ENCODE measurements around the gene DEDD2. TPM values are rescaled to one million over a fixed set of nuclear protein-coding genes. Genes with fewer than 3 reads are reported as not detected.
"Not testable (repeated sequence)": the region's sequence is repeated elsewhere in the genome, so short reads cannot be mapped to it uniquely, and the experiment has no call there.

Gene DEDD2
- 10 to 100 TPM in 5 of 6 donors, 1 to 10 TPM in 1; 9.7 to 17.8 (median 12.8) TPM for total RNA-seq
- 10 to 100 TPM; 22.3 to 25.4 TPM for polyA plus RNA-seq

GRCh38 chr19:42217520-42218437, at the start of gene DEDD2:
DEDD2 (minus strand) TSS chr19:42217677; CDS start chr19:42217007, 670 bp downstream.
- intact Hi-C loops (cut with DNase I) = no loop called here
- FAIRE-seq (peak; percentile 29), DNase-seq (peak; percentile 97 to 100 (median 100)), ATAC-seq (peak; percentile 75 to 80 (median 79))
- 16% methylated on average over 57 of the region's 57 CpGs for WGBS, 2 donors
- Histone ChIP-seq H3K36me3 (peaks cover 0 to 6% (median 0%) of the 10 kb centered on the region in 3 donors), H3K4me1 (peaks cover 5 to 39% (median 15%) of the 10 kb centered on the region in 3 donors), H3K27me3 (no peaks in the 10 kb centered on the region), H3K27ac (peak within 1 kb of the TSS; percentile 82 to 98 (median 90)), H3K4me3 (peak within 1 kb of the TSS; percentile 47 to 75 (median 68)), H3K9me3 (no peaks in the 10 kb centered on the region)
- TF ChIP-seq CTCF (IDR thresholded peaks at IDR 0.05) = no peak

GRCh38 chr19:42266928-42267603, 49.6 kb upstream of the DEDD2 start:
- H3K9me3 ChIP-seq; ATAC-seq; H3K36me3 ChIP-seq; H3K27me3 ChIP-seq; H3K4me3 ChIP-seq; FAIRE-seq; intact Hi-C loops (cut with DNase I): not testable (repeated sequence)
- 92 to 93% methylated on average over 21 to 25 of the region's 25 CpGs for WGBS, 2 donors
- H3K4me1 ChIP-seq = peaks cover 0 to 10% (median 8%) of the 10 kb centered on the region in 3 donors
- H3K27ac ChIP-seq = peak overlapping the region in 1 of 4 donors; percentile 100
- DNase-seq = peak in 2 of 6 donors; percentile 19 to 27

GRCh38 chr19:42266105-42266504, 48.6 kb upstream of the DEDD2 start:
- H3K27me3 ChIP-seq; H3K9me3 ChIP-seq; H3K4me1 ChIP-seq; H3K27ac ChIP-seq; FAIRE-seq; intact Hi-C loops (cut with DNase I); H3K36me3 ChIP-seq; H3K4me3 ChIP-seq; DNase-seq; ATAC-seq: not testable (repeated sequence)
- 84 to 90% methylated on average over 4 of the region's 4 CpGs for WGBS, 2 donors

- FAIRE-seq (no peak), ATAC-seq (no peak), DNase-seq (no peak)
- H3K9me3 ChIP-seq = no peaks in the 10 kb centered on the region
- H3K36me3 ChIP-seq = no peaks in the 10 kb centered on the region
- H3K4me3 ChIP-seq = no peak overlapping the region
- intact Hi-C loops (cut with DNase I) = no loop called here
- H3K27me3 ChIP-seq = no peaks in the 10 kb centered on the region
- no peaks in the 10 kb centered on the region for H3K4me1 ChIP-seq
- WGBS, 2 donors = 86 to 92% methylated on average over 3 of the region's 3 CpGs
- no peak overlapping the region for H3K27ac ChIP-seq
- no peak for TF ChIP-seq CTCF (IDR thresholded peaks at IDR 0.05)
Observed at GRCh38 chr19:42261763-42262162, 44.3 kb upstream of the DEDD2 start.

- 76 to 82% methylated on average over 3 of the region's 3 CpGs for WGBS, 2 donors
- H3K36me3 ChIP-seq = not testable (repeated sequence)
Observed at GRCh38 chr19:42257842-42258241, 40.4 kb upstream of the DEDD2 start.

More at GRCh38 chr19:42257842-42258241, 40.4 kb upstream of the DEDD2 start:
- intact Hi-C loops (cut with DNase I); H3K27me3 ChIP-seq; H3K9me3 ChIP-seq; FAIRE-seq; ATAC-seq; H3K4me1 ChIP-seq; H3K4me3 ChIP-seq; DNase-seq; H3K27ac ChIP-seq: not testable (repeated sequence)

Measured in pancreas (tissue), 10 donors.